HEK293 (cell line): ENCODE measurements around the gene GABRR1.

Experiments
- ZNF561 ChIP-seq: fragments of 450-650 bp; IDR thresholded peaks from 2 replicates; pipeline ENCODE4 v1.5.1; 2018; ENCODE audit warnings: missing biosample characterization, missing genetic modification characterization, borderline replicate concordance
- TF ChIP-seq, protein P1 (sequence below): fragments of 450-650 bp; formaldehyde crosslinking; IDR thresholded peaks from 2 replicates; pipeline ENCODE4 v1.5.1; 2016; ENCODE audit warnings: missing biosample characterization, missing genetic modification characterization

DNA sequence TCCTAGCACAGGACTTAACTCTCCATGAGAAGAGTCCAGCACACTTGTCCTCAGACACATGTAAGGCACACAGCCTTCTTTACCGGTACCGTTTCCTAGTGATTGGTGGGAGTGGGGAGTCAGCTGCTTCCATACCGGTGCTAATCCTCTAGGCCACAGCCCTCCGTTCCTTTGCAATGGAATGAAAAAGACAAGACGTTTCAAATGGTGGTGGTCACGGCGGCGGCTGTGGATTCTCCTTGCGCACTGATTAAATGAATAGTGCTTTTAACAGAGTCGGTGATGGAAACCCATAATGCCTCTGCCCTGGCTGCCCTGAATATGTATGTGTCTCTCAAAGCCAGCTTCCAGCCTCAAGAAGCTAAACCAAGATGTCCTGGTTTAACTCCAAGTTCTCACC lies 34.8 kb upstream of the GABRR1 start:
- TF ChIP-seq, protein P1, sequence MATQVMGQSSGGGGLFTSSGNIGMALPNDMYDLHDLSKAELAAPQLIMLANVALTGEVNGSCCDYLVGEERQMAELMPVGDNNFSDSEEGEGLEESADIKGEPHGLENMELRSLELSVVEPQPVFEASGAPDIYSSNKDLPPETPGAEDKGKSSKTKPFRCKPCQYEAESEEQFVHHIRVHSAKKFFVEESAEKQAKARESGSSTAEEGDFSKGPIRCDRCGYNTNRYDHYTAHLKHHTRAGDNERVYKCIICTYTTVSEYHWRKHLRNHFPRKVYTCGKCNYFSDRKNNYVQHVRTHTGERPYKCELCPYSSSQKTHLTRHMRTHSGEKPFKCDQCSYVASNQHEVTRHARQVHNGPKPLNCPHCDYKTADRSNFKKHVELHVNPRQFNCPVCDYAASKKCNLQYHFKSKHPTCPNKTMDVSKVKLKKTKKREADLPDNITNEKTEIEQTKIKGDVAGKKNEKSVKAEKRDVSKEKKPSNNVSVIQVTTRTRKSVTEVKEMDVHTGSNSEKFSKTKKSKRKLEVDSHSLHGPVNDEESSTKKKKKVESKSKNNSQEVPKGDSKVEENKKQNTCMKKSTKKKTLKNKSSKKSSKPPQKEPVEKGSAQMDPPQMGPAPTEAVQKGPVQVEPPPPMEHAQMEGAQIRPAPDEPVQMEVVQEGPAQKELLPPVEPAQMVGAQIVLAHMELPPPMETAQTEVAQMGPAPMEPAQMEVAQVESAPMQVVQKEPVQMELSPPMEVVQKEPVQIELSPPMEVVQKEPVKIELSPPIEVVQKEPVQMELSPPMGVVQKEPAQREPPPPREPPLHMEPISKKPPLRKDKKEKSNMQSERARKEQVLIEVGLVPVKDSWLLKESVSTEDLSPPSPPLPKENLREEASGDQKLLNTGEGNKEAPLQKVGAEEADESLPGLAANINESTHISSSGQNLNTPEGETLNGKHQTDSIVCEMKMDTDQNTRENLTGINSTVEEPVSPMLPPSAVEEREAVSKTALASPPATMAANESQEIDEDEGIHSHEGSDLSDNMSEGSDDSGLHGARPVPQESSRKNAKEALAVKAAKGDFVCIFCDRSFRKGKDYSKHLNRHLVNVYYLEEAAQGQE (tag by site-specific recombination) = no peak
- TF ChIP-seq ZNF561 = no peak
